Measurements from ENCODE around the gene DNMT3B.
"Not testable (repeated sequence)": the region's sequence is repeated elsewhere in the genome, so short reads cannot be mapped to it uniquely, and the experiment has no call there.

The DNMT3B gene

GRCh38 chr20:32763202-32764004, 1.2 kb downstream of the DNMT3B start:
- no peak for DNase-seq

- DNase-seq, result no peak
Measured at GRCh38 chr20:32764005-32764960, 2.1 kb downstream of the DNMT3B start.

GRCh38 chr20:32765230-32765875, 3.2 kb downstream of the DNMT3B start:
- not testable (repeated sequence) for DNase-seq

- DNase-seq, result no peak
Measured at GRCh38 chr20:32767418-32768198, 5.4 kb downstream of the DNMT3B start.

- DNase-seq, result no peak
Measured at GRCh38 chr20:32772046-32772445, 9.9 kb downstream of the DNMT3B start.

GRCh38 chr20:32773223-32773622, 11.0 kb downstream of the DNMT3B start:
- no peak for DNase-seq

GRCh38 chr20:32773855-32774254, 11.7 kb downstream of the DNMT3B start:
- no peak for DNase-seq

GRCh38 chr20:32775336-32775991, 13.3 kb downstream of the DNMT3B start:
- DNase-seq, result no peak

- DNase-seq, result no peak
Measured at GRCh38 chr20:32777177-32777956, 15.2 kb downstream of the DNMT3B start.

GRCh38 chr20:32779500-32780211, 17.5 kb downstream of the DNMT3B start:
- no peak for DNase-seq

- no peak for DNase-seq
Measured at GRCh38 chr20:32780278-32780677, 18.1 kb downstream of the DNMT3B start.

- no peak for DNase-seq
Measured at GRCh38 chr20:32780749-32781655, 18.8 kb downstream of the DNMT3B start.

GRCh38 chr20:32784369-32785080, 22.3 kb downstream of the DNMT3B start:
- peak; percentile 20 for DNase-seq

GRCh38 chr20:32786059-32786760, 24.0 kb downstream of the DNMT3B start:
- DNase-seq, result no peak

- no peak for DNase-seq
Measured at GRCh38 chr20:32787168-32787567, 25.0 kb downstream of the DNMT3B start.

GRCh38 chr20:32789896-32790750, 27.9 kb downstream of the DNMT3B start:
- peak; percentile 68 for DNase-seq

- no peak for DNase-seq
Measured at GRCh38 chr20:32790751-32791057, 28.5 kb downstream of the DNMT3B start.

Data from fibroblast of skin of scalp (primary cell).